Progenitor cell of endocrine pancreas (in vitro differentiated cells): ENCODE data around the gene ELAVL4. TPM values are rescaled to one million over a fixed set of nuclear protein-coding genes. Genes with fewer than 3 reads are reported as not detected.

Experiments
- DNase-seq: peaks from one replicate; pipeline ENCODE4 v3.0.0; 2021; ENCODE audit warnings: low spot score; ENCODE audit not compliant: unreplicated experiment
- H3K27ac Mint-ChIP-seq: 2 replicates; pipeline ENCODE4 v1.8.0; 2021; ENCODE audit warnings: mild to moderate bottlenecking, moderate library complexity, mixed read lengths
- H3K27me3 Mint-ChIP-seq: 2 replicates; pipeline ENCODE4 v1.8.0; 2021; ENCODE audit warnings: mixed read lengths
- H3K36me3 Mint-ChIP-seq: 2 replicates; pipeline ENCODE4 v1.8.0; 2022; ENCODE audit warnings: mixed read lengths; ENCODE audit not compliant: insufficient read depth
- H3K4me1 Mint-ChIP-seq: 2 replicates; pipeline ENCODE4 v1.8.0; 2021; ENCODE audit warnings: low read depth, mixed read lengths
- H3K4me3 Mint-ChIP-seq: 2 replicates; pipeline ENCODE4 v1.8.0; 2021; ENCODE audit warnings: low read depth, mild to moderate bottlenecking, moderate library complexity, mixed read lengths
- H3K9me3 Mint-ChIP-seq: 2 replicates; pipeline ENCODE4 v1.8.0; 2021; ENCODE audit warnings: low read depth, mixed read lengths
- total RNA-seq: library from RNA; stranded (reverse); gene quantifications from 2 replicates; pipeline ENCODE4 v1.2.1, GENCODE V29; 2021
- TF ChIP-seq, protein P1 (sequence below): fragments of 200-600 bp; sonication (generic); IDR thresholded peaks from one replicate; pipeline ENCODE4 v1.5.0; 2021; ENCODE audit warnings: antibody characterized with exemption, mild to moderate bottlenecking; ENCODE audit not compliant: unreplicated experiment

ELAVL4 gene
- total RNA-seq, 1 donor from 2014 or later, result 3.6 TPM

- DNase-seq, result no peak
- no peaks in the 10 kb centered on the region for H3K36me3 Mint-ChIP-seq
- H3K27ac Mint-ChIP-seq, result no peak overlapping the region
- H3K27me3 Mint-ChIP-seq, result no peaks in the 10 kb centered on the region
- H3K4me1 Mint-ChIP-seq, result no peaks in the 10 kb centered on the region
- peaks cover 16% of the 10 kb centered on the region for H3K9me3 Mint-ChIP-seq
- TF ChIP-seq, protein P1, sequence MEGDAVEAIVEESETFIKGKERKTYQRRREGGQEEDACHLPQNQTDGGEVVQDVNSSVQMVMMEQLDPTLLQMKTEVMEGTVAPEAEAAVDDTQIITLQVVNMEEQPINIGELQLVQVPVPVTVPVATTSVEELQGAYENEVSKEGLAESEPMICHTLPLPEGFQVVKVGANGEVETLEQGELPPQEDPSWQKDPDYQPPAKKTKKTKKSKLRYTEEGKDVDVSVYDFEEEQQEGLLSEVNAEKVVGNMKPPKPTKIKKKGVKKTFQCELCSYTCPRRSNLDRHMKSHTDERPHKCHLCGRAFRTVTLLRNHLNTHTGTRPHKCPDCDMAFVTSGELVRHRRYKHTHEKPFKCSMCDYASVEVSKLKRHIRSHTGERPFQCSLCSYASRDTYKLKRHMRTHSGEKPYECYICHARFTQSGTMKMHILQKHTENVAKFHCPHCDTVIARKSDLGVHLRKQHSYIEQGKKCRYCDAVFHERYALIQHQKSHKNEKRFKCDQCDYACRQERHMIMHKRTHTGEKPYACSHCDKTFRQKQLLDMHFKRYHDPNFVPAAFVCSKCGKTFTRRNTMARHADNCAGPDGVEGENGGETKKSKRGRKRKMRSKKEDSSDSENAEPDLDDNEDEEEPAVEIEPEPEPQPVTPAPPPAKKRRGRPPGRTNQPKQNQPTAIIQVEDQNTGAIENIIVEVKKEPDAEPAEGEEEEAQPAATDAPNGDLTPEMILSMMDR, result no peak
- H3K4me3 Mint-ChIP-seq, result no peak overlapping the region
Measured at GRCh38 chr1:50228871-50229384, 120.2 kb downstream of the ELAVL4 start.

DNA sequence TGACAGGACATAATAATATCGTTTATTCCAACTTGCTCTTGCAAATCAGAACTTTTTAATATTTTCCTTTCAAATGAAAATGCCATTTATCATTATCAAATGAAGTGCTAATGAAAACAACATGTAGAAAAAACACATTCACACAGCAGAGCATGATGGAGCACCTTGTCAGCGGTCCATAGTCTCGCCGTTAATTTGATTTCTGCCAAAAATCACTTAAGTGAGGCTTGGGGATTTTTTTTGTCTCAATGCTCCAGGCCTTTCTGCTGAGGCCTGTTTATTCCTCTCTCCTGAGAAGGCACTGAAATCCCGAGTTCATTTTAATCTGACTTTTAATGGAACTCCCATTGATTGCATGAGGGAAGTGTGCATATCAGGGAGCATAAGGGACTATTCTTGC lies 122.5 kb downstream of the ELAVL4 start:
- TF ChIP-seq, protein P1, result no peak
- Mint-ChIP-seq H3K36me3 (no peaks in the 10 kb centered on the region), H3K9me3 (peaks cover 19% of the 10 kb centered on the region), H3K27me3 (no peaks in the 10 kb centered on the region), H3K27ac (no peak overlapping the region), H3K4me3 (no peak overlapping the region), H3K4me1 (no peaks in the 10 kb centered on the region)
- DNase-seq, result no peak

GRCh38 chr1:50232336-50232735 lies 123.6 kb downstream of the ELAVL4 start:
- no peak overlapping the region for H3K4me3 Mint-ChIP-seq
- no peaks in the 10 kb centered on the region for H3K4me1 Mint-ChIP-seq
- TF ChIP-seq, protein P1, result no peak
- H3K9me3 Mint-ChIP-seq, result peaks cover 21% of the 10 kb centered on the region
- no peak for DNase-seq
- H3K27ac Mint-ChIP-seq, result no peak overlapping the region
- no peaks in the 10 kb centered on the region for H3K27me3 Mint-ChIP-seq
- H3K36me3 Mint-ChIP-seq, result no peaks in the 10 kb centered on the region

GRCh38 chr1:50236656-50237055 lies 127.9 kb downstream of the ELAVL4 start:
- no peaks in the 10 kb centered on the region for H3K27me3 Mint-ChIP-seq
- H3K36me3 Mint-ChIP-seq, result no peaks in the 10 kb centered on the region
- H3K4me1 Mint-ChIP-seq, result no peaks in the 10 kb centered on the region
- H3K9me3 Mint-ChIP-seq, result peaks cover 21% of the 10 kb centered on the region
- H3K27ac Mint-ChIP-seq, result no peak overlapping the region
- H3K4me3 Mint-ChIP-seq, result no peak overlapping the region
- TF ChIP-seq, protein P1, result no peak
- DNase-seq, result no peak

DNA sequence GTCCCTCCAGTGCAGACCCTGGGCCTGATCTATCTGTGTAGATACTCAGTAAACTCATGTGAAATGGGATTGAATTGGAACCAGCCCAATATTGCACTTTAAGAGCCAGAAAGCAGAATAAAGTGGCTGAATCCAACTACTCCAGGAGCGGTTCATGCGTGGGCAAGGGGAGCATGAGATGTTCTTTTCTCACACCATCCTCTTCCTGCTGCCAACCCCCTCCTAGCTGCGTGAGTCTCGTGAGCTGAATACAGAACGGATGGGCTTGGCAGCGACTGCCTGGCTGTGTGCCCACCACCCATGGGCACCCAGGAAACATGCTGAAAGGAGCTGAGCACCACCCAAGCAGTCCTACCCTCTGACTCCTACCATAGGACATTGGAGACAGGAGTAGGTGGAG lies 128.3 kb downstream of the ELAVL4 start:
- Mint-ChIP-seq H3K9me3 (peaks cover 25% of the 10 kb centered on the region), H3K4me1 (no peaks in the 10 kb centered on the region), H3K27ac (no peak overlapping the region), H3K27me3 (no peaks in the 10 kb centered on the region), H3K4me3 (no peak overlapping the region), H3K36me3 (no peaks in the 10 kb centered on the region)
- TF ChIP-seq, protein P1, result no peak
- no peak for DNase-seq
